ENCODE data around the gene AHR. TPM values are rescaled to one million over a fixed set of nuclear protein-coding genes. Genes with fewer than 3 reads are reported as not detected.

AHR gene
- total RNA-seq, 1 donor from 2014 or later = 73.9 TPM

DNA sequence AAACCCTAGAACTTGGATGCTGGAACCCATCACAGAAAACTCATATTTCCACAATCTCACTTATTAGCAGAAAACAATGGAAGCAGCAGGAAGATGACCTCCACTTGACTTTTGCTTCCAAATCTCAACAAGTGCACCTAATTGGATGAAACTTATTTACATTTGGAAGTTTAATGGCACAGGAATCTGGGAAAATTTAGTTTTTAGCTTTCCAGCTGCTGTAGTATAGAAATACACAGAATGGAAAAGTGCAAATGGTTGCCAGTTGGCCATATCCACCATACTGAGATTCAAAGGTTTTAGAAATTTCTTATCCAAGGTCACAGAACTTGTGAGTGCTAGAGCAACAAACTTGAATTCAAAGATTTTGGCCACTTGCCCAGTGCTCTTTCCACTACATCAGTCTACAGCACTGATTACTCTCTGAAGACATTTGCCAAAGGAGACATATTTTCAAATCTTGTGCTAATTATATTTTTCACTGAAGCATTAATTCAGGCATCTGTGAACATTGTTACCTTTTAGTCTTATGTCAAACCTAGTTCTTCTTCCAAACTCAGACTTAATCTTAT lies 9.3 kb upstream of the AHR start:
- H3K9me3 Mint-ChIP-seq (ENCODE audit: unreplicated experiment) = no peaks in the 10 kb centered on the region
- H3K27me3 Mint-ChIP-seq (ENCODE audit: unreplicated experiment) = no peaks in the 10 kb centered on the region
- no peaks in the 10 kb centered on the region for H3K4me1 Mint-ChIP-seq (ENCODE audit: unreplicated experiment)
- no peak overlapping the region for H3K4me3 Mint-ChIP-seq (ENCODE audit: unreplicated experiment)
- no peak for DNase-seq (ENCODE audit: low spot score)
- H3K27ac Mint-ChIP-seq (ENCODE audit: unreplicated experiment) = no peak overlapping the region
- H3K36me3 Mint-ChIP-seq (ENCODE audit: low read depth, unreplicated experiment) = no peaks in the 10 kb centered on the region
- TF ChIP-seq, protein P1, sequence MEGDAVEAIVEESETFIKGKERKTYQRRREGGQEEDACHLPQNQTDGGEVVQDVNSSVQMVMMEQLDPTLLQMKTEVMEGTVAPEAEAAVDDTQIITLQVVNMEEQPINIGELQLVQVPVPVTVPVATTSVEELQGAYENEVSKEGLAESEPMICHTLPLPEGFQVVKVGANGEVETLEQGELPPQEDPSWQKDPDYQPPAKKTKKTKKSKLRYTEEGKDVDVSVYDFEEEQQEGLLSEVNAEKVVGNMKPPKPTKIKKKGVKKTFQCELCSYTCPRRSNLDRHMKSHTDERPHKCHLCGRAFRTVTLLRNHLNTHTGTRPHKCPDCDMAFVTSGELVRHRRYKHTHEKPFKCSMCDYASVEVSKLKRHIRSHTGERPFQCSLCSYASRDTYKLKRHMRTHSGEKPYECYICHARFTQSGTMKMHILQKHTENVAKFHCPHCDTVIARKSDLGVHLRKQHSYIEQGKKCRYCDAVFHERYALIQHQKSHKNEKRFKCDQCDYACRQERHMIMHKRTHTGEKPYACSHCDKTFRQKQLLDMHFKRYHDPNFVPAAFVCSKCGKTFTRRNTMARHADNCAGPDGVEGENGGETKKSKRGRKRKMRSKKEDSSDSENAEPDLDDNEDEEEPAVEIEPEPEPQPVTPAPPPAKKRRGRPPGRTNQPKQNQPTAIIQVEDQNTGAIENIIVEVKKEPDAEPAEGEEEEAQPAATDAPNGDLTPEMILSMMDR (IDR thresholded peaks at IDR 0.05; ENCODE audit: unreplicated experiment) = no peak

DNA sequence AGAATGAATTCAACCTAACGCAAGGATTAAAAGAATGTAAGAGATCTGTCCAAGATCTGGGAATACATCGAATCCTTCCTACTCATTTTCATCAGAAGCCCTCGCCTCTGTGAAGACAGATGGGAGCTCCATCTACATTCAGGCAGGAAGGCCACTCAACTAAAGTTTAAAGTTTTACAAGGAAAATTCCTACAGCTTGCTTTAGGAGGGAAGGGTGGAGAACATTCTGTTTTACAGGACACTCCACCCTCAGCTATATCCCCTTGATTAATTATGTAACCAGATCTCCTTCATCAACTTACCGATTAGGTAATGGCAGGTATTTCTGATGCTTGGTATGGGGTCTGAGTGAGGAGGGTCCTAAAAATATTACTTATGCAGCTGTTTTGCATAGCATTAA lies 5.6 kb upstream of the AHR start:
- H3K36me3 Mint-ChIP-seq (ENCODE audit: low read depth, unreplicated experiment) = no peaks in the 10 kb centered on the region
- H3K27me3 Mint-ChIP-seq (ENCODE audit: unreplicated experiment) = peaks cover 3% of the 10 kb centered on the region
- H3K4me1 Mint-ChIP-seq (ENCODE audit: unreplicated experiment) = peaks cover 3% of the 10 kb centered on the region
- H3K4me3 Mint-ChIP-seq (ENCODE audit: unreplicated experiment) = no peak overlapping the region
- no peak for DNase-seq (ENCODE audit: low spot score)
- TF ChIP-seq, protein P1 (IDR thresholded peaks at IDR 0.05; ENCODE audit: unreplicated experiment) = no peak
- no peaks in the 10 kb centered on the region for H3K9me3 Mint-ChIP-seq (ENCODE audit: unreplicated experiment)
- H3K27ac Mint-ChIP-seq (ENCODE audit: unreplicated experiment) = no peak overlapping the region

DNA sequence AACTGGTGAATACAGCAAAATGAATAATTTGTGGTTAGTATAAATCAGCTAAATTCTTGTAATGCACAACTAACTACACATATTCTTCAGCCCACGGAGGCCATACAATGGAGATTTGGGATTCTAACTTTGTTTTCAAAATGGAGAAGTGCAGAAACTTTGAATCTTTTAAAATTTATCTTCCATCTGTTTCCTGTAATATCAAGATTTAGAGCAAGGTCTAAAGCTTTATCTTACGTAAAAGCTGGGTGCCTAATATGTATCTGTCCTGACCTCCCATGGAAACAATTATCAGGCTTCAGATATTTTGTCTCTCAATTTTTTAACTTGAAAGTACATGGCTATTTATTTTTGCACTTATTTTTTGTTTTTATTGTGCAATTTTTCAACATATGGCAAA lies 5.0 kb upstream of the AHR start:
- TF ChIP-seq, protein P1 (IDR thresholded peaks at IDR 0.05; ENCODE audit: unreplicated experiment) = no peak
- Mint-ChIP-seq H3K27me3 (ENCODE audit: unreplicated experiment) (peaks cover 5% of the 10 kb centered on the region), H3K4me3 (ENCODE audit: unreplicated experiment) (no peak overlapping the region), H3K9me3 (ENCODE audit: unreplicated experiment) (no peaks in the 10 kb centered on the region), H3K27ac (ENCODE audit: unreplicated experiment) (no peak overlapping the region), H3K36me3 (ENCODE audit: low read depth, unreplicated experiment) (no peaks in the 10 kb centered on the region), H3K4me1 (ENCODE audit: unreplicated experiment) (peaks cover 8% of the 10 kb centered on the region)
- no peak for DNase-seq (ENCODE audit: low spot score)

DNA sequence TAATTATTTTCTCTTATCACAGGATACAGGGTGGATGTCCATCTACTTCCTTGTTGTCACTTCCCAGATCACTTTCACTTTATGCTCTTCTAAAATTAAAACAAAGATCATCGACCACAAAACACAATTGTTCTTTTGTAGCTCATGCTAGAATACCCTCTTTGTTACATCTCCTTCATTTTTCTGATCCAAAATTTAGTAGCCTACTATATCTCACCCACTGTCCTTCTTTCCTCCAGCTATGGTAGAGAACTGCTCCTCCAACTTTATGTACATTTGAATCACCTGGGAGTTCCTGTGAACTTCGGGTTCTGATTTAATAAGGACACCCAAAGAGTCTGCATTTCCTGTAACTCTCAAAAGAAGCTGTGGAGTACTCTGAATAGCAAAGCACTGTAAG lies 1.2 kb upstream of the AHR start:
- Mint-ChIP-seq H3K9me3 (ENCODE audit: unreplicated experiment) (no peaks in the 10 kb centered on the region), H3K4me1 (ENCODE audit: unreplicated experiment) (peaks cover 12% of the 10 kb centered on the region), H3K4me3 (ENCODE audit: unreplicated experiment) (no peak overlapping the region), H3K36me3 (ENCODE audit: low read depth, unreplicated experiment) (peaks cover 11% of the 10 kb centered on the region), H3K27me3 (ENCODE audit: unreplicated experiment) (peaks cover 5% of the 10 kb centered on the region), H3K27ac (ENCODE audit: unreplicated experiment) (no peak overlapping the region)
- DNase-seq (ENCODE audit: low spot score) = no peak
- TF ChIP-seq, protein P1 (IDR thresholded peaks at IDR 0.05; ENCODE audit: unreplicated experiment) = no peak

DNA sequence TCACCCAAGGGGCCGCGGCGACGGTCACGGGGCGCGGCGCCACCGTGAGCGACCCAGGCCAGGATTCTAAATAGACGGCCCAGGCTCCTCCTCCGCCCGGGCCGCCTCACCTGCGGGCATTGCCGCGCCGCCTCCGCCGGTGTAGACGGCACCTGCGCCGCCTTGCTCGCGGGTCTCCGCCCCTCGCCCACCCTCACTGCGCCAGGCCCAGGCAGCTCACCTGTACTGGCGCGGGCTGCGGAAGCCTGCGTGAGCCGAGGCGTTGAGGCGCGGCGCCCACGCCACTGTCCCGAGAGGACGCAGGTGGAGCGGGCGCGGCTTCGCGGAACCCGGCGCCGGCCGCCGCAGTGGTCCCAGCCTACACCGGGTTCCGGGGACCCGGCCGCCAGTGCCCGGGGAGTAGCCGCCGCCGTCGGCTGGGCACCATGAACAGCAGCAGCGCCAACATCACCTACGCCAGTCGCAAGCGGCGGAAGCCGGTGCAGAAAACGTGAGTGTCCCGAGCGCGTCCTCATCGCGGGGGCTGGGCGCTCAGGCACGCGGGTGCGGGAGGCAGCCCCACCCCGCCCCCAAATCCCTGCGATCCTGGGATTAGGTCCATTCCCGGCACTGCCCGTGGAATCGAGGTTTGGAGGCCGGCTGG lies 509 bp downstream of the AHR start:
- Mint-ChIP-seq H3K27ac (ENCODE audit: unreplicated experiment) (no peak overlapping the region), H3K27me3 (ENCODE audit: unreplicated experiment) (peaks cover 5% of the 10 kb centered on the region), H3K4me1 (ENCODE audit: unreplicated experiment) (peaks cover 15% of the 10 kb centered on the region), H3K4me3 (ENCODE audit: unreplicated experiment) (peak overlapping the region; percentile 99), H3K36me3 (ENCODE audit: low read depth, unreplicated experiment) (peaks cover 11% of the 10 kb centered on the region), H3K9me3 (ENCODE audit: unreplicated experiment) (no peaks in the 10 kb centered on the region)
- TF ChIP-seq, protein P1 (IDR thresholded peaks at IDR 0.05; ENCODE audit: unreplicated experiment) = no peak
- DNase-seq (ENCODE audit: low spot score) = peak; percentile 44

All from endothelial cell (in vitro differentiated cells).